HT1080 (cell line): Measurements from ENCODE around the gene RFXANK. TPM values are rescaled to one million over a fixed set of nuclear protein-coding genes. Genes with fewer than 3 reads are reported as not detected.
"Not testable (repeated sequence)": the region's sequence is repeated elsewhere in the genome, so short reads cannot be mapped to it uniquely, and the experiment has no call there.

Source experiments
- DNase-seq: peaks from one replicate; pipeline ENCODE4 v3.0.0-alpha.2; 2015; ENCODE audit warnings: low read depth
- total RNA-seq: library from RNA; depleted of rRNA; stranded (reverse); fragments of >200 nt; shearing (Covaris generic); gene quantifications from 2 replicates; pipeline ENCODE4 v1.2.3, GENCODE V29; 2014

RFXANK gene
- total RNA-seq, 1 experiment from 2014 or later = 103 TPM

DNA sequence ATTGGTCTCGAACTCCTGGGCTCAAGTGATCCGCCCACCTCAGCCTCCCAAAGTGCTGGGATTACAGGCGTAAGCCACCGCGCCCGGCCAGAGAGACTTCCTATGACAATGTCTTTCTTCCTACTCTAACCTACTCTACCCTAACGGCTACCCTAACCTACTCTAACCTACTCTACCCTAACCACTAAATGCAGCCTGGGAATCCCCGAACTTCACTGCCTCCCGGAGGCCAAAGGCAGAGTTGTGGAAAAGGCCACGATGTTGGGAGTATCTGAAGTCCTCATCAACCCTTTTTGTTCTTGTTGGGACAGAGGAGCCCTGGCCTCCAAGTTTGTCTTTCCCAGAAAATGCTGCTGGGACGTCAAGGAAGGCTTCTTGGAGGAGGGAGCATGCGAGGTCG, 12.1 kb downstream of the RFXANK start:
- no peak for DNase-seq

DNA sequence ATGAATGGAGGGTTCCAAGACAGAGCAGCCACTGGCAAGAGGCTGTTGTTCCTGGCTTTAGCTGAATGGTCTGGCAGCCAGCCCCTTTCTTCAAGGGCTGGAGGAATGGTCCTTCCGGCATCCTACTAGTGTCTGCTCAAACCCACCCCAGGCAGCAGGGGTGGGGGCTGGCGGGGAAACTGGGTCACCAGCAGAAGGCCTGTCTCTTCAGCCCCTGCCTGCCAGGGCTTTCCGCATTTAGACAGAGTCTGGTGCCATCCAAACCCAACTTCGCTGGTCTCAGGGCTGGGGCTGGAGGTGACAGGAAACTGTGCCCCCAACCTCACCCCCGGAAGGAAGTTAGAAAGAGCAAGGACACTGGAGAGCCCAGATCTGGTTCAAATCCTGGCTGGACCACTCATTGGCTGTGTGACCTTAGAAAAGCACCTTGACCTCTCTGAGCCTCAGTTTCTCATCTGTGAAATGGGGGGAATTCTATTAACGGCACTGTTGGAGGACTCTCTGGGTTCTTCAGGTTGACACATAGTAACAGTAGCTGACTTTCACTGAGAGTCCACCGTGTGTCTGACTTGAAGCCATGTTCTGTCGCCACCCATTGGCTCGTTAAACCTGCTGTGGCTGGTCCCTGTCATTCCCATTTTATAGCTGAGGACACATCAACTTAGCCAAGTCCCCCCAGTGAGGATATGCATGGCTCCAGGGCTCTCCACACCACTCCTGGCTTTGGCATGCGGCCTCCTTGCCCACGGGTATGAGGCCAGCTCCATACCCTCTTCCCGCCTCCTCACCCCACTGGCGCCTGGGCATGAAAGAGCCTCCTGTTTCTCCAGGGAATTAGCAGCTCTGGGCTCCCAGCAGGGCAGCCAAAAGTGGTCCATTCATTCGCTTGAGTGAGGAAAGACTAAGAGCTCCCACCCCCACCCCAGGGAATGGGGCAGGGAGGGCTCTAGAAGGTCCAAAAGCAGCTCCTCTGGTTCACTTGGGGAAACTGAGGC, 13.7 kb downstream of the RFXANK start:
- DNase-seq = no peak

GRCh38 chr19:19206938-19207337, 14.9 kb downstream of the RFXANK start:
- DNase-seq = no peak

- no peak for DNase-seq
Observed at GRCh38 chr19:19207637-19208572, 15.8 kb downstream of the RFXANK start.

GRCh38 chr19:19209372-19209771, 17.3 kb downstream of the RFXANK start:
- DNase-seq = no peak

DNA sequence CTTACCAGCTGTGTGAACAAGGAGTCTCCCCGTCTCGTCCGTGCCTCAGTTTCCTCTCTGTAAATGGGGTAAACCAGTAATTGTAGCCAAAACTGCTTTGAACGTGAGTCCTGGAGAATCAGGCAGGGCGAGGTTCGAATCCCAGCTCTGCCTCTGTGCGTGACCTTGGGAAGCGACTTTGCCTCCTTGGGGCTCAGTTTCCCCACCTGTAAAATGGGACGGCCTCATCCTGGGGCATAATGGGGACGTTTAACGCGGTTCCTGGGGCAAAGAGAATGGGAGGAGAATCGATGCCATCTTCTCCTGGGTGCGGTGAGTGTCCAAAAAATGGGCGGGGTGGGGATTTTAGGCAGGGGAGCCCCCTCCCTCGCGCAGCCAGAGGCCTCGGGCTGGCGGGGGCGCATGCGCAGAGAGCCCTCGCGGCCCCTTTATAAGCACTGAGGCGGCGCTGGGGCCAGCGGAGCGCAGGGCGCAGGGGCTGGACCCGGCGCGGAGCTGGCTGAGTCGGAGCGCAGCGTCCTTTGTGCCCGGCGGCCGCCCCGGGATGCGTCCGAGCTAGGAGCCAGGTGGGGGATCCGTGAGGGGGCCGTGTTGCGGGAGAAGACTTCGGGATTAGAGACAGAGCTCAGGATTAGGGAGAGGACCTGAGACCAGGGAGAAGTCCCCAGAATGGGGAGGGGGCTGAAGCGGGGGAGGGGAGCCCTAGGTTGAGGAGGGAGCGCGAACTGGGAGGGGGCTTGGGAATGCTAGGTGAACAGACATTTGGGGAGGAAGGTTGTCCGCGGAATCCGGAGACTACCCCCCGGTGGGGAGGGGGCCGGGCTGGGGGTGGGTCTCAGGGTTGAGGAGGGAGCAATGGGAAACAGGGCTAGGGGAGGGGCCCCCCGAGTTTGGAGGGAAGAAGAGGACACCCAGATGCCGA, 19.7 kb downstream of the RFXANK start, which contains the start of gene NCAN:
TSS of gene NCAN (plus strand) at position 460 of the 922 bp plus-strand sequence. CDS start 4,996 bp downstream, outside the sequence.
- DNase-seq = no peak

- no peak for DNase-seq
Observed at GRCh38 chr19:19212916-19213315, 20.9 kb downstream of the RFXANK start.

DNA sequence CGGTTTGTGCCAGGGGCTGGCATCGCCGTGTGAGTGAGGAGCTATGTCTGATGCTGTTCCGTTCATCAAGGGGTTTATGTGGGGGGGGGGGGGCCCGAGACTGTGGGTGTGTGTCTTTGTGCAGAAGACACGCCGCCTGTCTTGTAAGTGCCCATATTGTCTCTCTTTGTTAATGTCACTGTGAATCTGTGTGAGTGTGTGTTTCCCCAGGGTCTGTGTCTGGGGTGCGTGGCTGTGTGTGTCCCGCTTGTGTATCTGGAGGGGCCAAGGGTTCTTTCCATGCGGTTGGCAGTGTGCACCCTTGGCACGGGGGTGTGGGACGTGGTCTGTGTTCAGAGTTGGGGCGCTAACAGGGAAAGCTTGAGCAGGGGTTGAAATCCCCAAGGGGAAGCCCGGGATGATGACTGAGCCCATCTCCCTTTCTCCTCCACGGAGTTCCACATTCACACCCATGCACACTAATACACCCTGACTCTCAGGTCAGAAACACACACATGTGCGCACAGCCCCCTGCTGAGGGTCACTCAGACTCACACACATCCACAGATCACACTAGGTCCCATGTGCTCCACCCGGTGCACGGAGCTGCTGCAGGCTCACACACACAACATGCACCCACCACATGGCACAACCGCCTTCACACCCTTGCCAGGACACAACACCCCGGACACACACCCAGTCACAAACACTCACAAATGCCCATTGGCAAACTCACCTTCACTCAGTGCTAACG, 21.5 kb downstream of the RFXANK start:
- DNase-seq = no peak

GRCh38 chr19:19214159-19214490, 22.1 kb downstream of the RFXANK start:
- no peak for DNase-seq

GRCh38 chr19:19214892-19215291, 22.8 kb downstream of the RFXANK start:
- DNase-seq = peak; percentile 42

DNA sequence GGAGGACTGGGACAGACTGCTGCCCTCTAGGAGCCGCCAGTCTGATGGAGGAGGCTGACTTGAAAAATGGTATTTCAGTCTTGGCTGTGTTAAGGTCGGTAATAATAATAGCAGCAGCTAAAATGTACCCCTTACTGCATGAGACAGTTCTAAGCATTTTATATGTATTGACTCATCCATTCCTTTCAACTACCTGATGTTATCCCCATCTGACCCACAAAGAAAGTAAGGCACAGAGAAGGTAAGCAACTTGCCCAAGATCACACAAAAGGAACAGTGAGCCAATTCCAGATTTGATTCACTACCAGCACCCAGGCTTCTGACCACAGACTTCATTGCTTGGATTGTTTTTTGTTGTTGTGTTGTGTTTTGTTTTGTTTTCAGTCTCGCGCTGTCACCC, 23.7 kb downstream of the RFXANK start:
- DNase-seq = no peak

DNA sequence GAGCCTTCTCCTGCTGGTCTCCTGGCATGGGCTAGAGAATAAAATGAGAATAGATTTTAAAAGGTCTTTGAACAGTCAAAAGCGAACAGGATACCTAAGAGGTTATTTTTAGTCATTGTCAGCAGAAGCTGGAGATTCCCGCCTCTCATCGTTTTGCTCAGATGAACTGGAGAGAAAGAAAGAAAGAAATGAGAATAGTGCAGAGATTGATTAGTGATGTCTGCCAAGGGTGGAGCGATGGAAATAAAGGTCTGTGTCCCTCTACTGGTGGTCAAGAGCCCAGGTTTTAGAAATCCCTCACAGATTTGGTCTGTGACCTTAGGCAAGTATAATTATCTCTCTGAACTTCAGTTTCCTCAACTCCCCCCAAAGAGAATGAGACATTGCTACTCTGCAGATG, 25.0 kb downstream of the RFXANK start:
- peak; percentile 67 for DNase-seq

DNA sequence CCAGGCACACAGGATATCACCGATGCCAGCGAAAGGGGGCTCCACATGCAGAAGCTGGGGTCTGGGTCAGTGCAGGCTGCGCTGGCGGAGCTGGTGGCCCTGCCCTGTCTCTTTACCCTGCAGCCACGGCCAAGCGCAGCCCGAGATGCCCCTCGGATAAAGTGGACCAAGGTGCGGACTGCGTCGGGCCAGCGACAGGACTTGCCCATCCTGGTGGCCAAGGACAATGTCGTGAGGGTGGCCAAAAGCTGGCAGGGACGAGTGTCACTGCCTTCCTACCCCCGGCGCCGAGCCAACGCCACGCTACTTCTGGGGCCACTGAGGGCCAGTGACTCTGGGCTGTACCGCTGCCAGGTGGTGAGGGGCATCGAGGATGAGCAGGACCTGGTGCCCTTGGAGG, 26.9 kb downstream of the RFXANK start:
- DNase-seq = no peak

DNA sequence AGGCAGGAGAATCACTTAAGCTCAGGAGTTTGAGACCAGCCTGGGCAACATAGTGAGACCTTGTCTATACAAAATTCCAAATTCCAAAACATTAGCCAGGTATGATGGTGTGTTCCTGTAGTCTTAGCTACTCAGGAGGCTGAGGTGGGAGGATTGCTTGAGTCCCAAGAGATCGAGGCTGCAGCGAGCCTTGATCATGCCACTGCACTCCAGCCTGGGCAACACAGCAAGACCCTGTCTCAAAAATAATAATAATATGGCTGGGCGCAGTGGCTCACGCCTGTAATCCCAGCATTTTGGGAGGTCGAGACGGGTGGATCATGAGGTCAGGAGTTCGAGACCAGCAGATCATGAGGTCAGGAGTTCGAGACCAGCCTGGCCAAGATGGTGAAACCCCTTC, 28.9 kb downstream of the RFXANK start:
- DNase-seq = not testable (repeated sequence)

GRCh38 chr19:19223060-19223459, 31.0 kb downstream of the RFXANK start:
- no peak for DNase-seq

GRCh38 chr19:19223636-19224035, 31.6 kb downstream of the RFXANK start:
- DNase-seq = no peak

DNA sequence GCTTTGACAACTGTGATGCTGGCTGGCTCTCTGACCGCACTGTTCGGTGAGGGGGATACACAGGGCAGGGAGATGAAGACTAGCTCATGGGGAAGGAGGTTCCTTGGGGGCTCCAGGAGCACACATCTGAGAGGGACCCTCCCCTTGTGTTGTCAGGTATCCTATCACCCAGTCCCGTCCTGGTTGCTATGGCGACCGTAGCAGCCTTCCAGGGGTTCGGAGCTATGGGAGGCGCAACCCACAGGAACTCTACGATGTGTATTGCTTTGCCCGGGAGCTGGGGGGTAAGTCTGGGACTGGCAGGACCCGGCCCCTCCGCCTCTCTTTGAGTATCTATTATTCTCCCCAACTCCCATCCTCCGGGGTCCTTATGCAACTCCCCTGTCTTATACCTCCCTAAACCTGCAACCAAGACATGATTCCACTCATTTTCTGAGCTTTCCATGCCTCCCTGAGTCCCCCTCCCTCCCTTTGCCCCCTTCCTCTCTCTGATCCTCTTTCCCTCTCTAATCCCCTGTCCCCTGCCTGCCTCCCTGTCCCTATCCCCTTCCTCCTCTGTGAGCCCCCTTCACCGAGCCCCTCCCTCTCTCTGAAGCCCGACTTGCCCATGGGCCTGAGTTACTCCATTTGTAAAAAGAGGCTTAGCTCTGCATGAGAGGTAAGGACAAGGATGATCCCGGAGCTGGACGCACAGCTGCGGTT, 32.2 kb downstream of the RFXANK start:
- no peak for DNase-seq

DNA sequence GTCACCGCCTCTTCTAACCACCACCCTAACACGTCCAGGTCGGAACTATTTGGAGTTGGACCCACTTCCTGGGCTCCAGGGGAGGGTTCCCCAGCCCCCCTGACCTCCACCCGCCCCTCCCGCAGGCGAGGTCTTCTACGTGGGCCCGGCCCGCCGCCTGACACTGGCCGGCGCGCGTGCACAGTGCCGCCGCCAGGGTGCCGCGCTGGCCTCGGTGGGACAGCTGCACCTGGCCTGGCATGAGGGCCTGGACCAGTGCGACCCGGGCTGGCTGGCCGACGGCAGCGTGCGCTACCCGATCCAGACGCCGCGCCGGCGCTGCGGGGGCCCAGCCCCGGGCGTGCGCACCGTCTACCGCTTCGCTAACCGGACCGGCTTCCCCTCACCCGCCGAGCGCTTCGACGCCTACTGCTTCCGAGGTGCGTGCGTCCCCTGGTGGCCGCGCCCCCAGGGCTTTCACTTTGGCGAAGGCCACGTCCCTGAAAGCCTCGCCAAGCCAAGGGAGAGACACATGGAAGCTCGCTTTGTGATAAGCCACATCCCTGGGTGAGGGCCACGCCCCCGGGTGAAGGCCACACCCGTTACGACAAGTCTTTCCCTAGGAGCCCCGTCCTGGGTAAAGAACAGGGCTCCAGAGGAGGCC, 32.9 kb downstream of the RFXANK start:
- DNase-seq = peak; percentile 72

DNA sequence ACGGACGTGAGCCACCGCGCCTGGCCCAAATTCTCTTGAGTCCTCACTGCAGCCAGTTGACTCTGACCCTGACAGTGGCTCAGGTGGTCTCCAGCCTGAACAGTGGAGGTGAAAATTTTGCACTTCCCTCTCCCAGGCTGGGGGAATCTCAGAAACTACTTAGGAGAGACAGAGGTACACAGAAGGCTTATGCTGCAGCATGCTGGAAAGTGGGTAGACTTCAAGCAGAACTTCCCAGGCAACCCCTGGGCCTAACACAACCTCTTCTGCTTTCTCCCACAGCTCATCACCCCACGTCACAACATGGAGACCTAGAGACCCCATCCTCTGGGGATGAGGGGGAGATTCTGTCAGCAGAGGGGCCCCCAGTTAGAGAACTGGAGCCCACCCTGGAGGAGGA, 34.1 kb downstream of the RFXANK start:
- DNase-seq = no peak
